Neural cell (in vitro differentiated cells): ENCODE measurements around the gene ACSS1. TPM values are rescaled to one million over a fixed set of nuclear protein-coding genes. Genes with fewer than 3 reads are reported as not detected.

ENCODE experiments used
- H2AFZ ChIP-seq: fragments of 200-600, 300-800 bp; sonication (generic), shearing (Covaris generic); 2 replicates; pipeline ENCODE4 v1.6.0; 2014; ENCODE audit warnings: low read depth, mild to moderate bottlenecking, antibody characterized with exemption, low read length, moderate library complexity
- H3F3A ChIP-seq: fragments of 200-600 bp; shearing (Covaris generic); 2 replicates; pipeline ENCODE4 v1.6.1; 2016; ENCODE audit warnings: mild to moderate bottlenecking, moderate library complexity, mixed read lengths, antibody characterized with exemption, low read length; ENCODE audit not compliant: insufficient read depth, poor library complexity, severe bottlenecking
- H3K27ac ChIP-seq: fragments of 200-600, 300-800 bp; sonication (generic), shearing (Covaris generic); 2 replicates; pipeline ENCODE4 v1.5.1; 2014; ENCODE audit warnings: mild to moderate bottlenecking, low read length, moderate library complexity
- H3K27me3 ChIP-seq: fragments of 300-800, 200-600 bp; sonication (generic), shearing (Covaris generic); 2 replicates; pipeline ENCODE4 v1.6.0; 2014; ENCODE audit warnings: mild to moderate bottlenecking, low read depth, low read length, moderate library complexity; ENCODE audit not compliant: insufficient read depth
- H3K36me3 ChIP-seq: fragments of 300-800, 200-600 bp; sonication (generic), shearing (Covaris generic); 2 replicates; pipeline ENCODE4 v1.5.1; 2014; ENCODE audit warnings: mild to moderate bottlenecking, antibody characterized with exemption, low read length, moderate library complexity; ENCODE audit not compliant: insufficient read depth
- H3K4me2 ChIP-seq: fragments of 300-800, 200-600 bp; sonication (generic), shearing (Covaris generic); 2 replicates; pipeline ENCODE4 v1.6.0; 2014; ENCODE audit warnings: mild to moderate bottlenecking, low read length
- H3K4me3 ChIP-seq: fragments of 300-800, 200-600 bp; sonication (generic), shearing (Covaris generic); 2 replicates; pipeline ENCODE4 v1.5.1; 2014; ENCODE audit warnings: mild to moderate bottlenecking, low read length, moderate library complexity
- H3K79me2 ChIP-seq: fragments of 200-600 bp; shearing (Covaris generic); replicated peaks from 2 replicates; pipeline ENCODE4 v1.6.0; 2014; ENCODE audit warnings: mild to moderate bottlenecking, low read length, moderate library complexity; ENCODE audit not compliant: insufficient read depth
- H3K9ac ChIP-seq: fragments of 300-800, 200-600 bp; sonication (generic), shearing (Covaris generic); 2 replicates; pipeline ENCODE4 v1.6.1; 2016; ENCODE audit warnings: mild to moderate bottlenecking, low read length, mixed read lengths
- H3K9me2 ChIP-seq: fragments of 200-600 bp; shearing (Covaris generic); 2 replicates; pipeline ENCODE4 v1.6.1; 2016; ENCODE audit warnings: mild to moderate bottlenecking, low read length, mixed read lengths; ENCODE audit not compliant: insufficient read depth
- H3K9me3 ChIP-seq: fragments of 200-600, 300-800 bp; sonication (generic), shearing (Covaris generic); 2 replicates; pipeline ENCODE4 v1.6.1; 2016; ENCODE audit warnings: mild to moderate bottlenecking, mixed run types, low read length, moderate library complexity, mixed read lengths
- H4K20me1 ChIP-seq: fragments of 200-600 bp; shearing (Covaris generic); 2 replicates; pipeline ENCODE4 v1.6.1; 2016; ENCODE audit warnings: mild to moderate bottlenecking, mixed run types; ENCODE audit not compliant: insufficient read depth
- CTCF ChIP-seq: fragments of 450-650 bp; IDR thresholded peaks from 2 replicates; pipeline ENCODE4 v1.5.1; 2014; ENCODE audit warnings: antibody characterized with exemption, mild to moderate bottlenecking, moderate library complexity; ENCODE audit not compliant: poor library complexity, severe bottlenecking
- EP300 ChIP-seq: fragments of 450-650 bp; conservative IDR thresholded peaks from 2 replicates; pipeline ENCODE4 v1.6.1; 2014; ENCODE audit warnings: antibody characterized with exemption, mild to moderate bottlenecking, moderate library complexity; ENCODE audit not compliant: poor library complexity, severe bottlenecking
- EZH2 ChIP-seq: fragments of 200-600, 300-800 bp; shearing (Covaris generic), sonication (generic); IDR thresholded peaks from 2 replicates; pipeline ENCODE4 v1.6.1; 2014; ENCODE audit warnings: antibody characterized with exemption, low read length, borderline replicate concordance, mild to moderate bottlenecking; ENCODE audit not compliant: insufficient read depth, poor library complexity, severe bottlenecking
- MXI1 ChIP-seq: fragments of 450-650 bp; conservative IDR thresholded peaks from 2 replicates; pipeline ENCODE4 v1.6.1; 2014; ENCODE audit warnings: antibody characterized with exemption, mild to moderate bottlenecking; ENCODE audit not compliant: poor library complexity, severe bottlenecking
- POLR2AphosphoS5 ChIP-seq: IDR thresholded peaks from 2 replicates; pipeline ENCODE4 v1.6.1; 2012
- RAD21 ChIP-seq: fragments of 450-650 bp; conservative IDR thresholded peaks from 2 replicates; pipeline ENCODE4 v1.6.1; 2014; ENCODE audit warnings: antibody characterized with exemption, mild to moderate bottlenecking, moderate library complexity
- REST ChIP-seq: IDR thresholded peaks from 2 replicates; pipeline ENCODE4 v1.6.1; 2012; ENCODE audit warnings: borderline replicate concordance
- SMC3 ChIP-seq: fragments of 450-650 bp; conservative IDR thresholded peaks from 2 replicates; pipeline ENCODE4 v1.6.1; 2014; ENCODE audit warnings: antibody characterized with exemption, mild to moderate bottlenecking, moderate library complexity; ENCODE audit not compliant: poor library complexity
- TAF1 ChIP-seq: IDR thresholded peaks from 2 replicates; pipeline ENCODE4 v1.6.1; 2012; ENCODE audit warnings: low read depth
- polyA plus RNA-seq: library from polyadenylated mRNA; depleted of rRNA; stranded (reverse); fragments of >200 nt; gene quantifications from 2 replicates; pipeline ENCODE4 v1.2.3, GENCODE V29; 2014

The ACSS1 gene
- polyA plus RNA-seq, 1 donor from 2014 or later = not detected

DNA sequence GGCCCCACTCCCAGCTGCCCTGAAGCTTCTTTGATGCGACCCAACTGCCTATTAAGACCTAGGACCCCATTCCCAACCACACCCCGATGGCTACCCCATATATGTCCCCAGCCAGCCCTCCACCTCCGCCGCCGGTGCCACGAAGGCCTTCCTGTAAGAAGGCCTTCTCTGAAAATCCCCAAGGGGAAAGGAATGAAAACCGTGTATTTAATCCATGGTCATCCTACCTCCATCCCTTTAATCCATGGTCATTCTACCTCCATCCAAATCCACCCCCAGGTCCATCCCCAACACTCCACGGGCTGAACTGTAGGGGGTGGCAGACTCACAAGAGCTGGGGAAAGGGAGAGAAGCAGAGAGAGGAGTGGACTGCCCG is 24.5 kb upstream of the ACSS1 start:
- Histone ChIP-seq H2AFZ (no peak overlapping the region), H3K9me3 (peaks cover 17% of the 10 kb centered on the region), H3K27ac (no peak overlapping the region), H3K9me2 (no peaks in the 10 kb centered on the region), H3F3A (no peaks in the 10 kb centered on the region), H3K27me3 (peaks cover 91% of the 10 kb centered on the region), H4K20me1 (no peaks in the 10 kb centered on the region), H3K9ac (no peak overlapping the region), H3K36me3 (no peaks in the 10 kb centered on the region), H3K4me3 (no peak overlapping the region), H3K79me2 (no peaks in the 10 kb centered on the region), H3K4me2 (no peak overlapping the region)
- TF ChIP-seq EP300 (no peak), RAD21 (no peak)

DNA sequence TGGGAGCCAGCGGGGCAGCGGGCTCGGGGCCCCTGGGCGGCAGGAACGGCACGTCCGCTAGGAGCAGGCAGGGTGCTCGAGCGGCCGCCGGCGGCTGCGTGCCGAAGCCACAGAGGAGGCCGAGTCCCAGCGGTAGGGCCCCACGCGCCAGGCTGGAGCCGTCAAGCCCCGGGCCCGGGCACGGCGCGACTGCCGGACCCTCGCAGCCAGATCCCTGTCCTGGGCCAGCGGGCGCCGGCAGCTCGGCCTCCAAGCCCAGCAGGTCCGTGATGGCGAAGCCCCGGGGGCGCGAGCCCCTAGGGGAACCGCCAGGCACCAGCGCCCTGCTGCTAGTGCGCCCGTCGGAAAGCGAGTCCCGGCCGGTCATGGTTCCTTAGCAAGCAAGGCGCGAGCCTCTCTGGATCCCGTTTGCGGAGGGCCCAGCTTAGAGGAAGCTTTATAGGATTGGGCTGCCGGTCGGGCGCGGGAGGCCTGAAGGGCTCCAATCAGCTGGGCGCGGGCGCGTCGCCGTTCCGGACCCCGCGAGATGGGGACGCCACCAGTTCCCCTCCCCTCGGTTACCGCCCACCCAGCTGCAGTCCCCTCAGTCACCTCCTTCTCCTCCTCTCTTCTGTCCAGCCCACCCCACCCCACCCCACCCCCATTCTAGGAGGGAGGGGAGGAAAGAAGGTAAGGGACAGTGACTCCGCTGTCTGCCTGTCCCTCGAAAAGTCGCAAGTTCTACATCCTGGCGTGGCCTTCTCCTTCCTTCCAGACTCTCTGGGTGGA is 24.0 kb upstream of the ACSS1 start, which contains the start of gene VSX1:
TSS of gene VSX1 (minus strand) at position 412 of the 768 bp plus-strand sequence. CDS start at position 367, 45 bp downstream.
- Histone ChIP-seq H3K79me2 (no peaks in the 10 kb centered on the region), H3K27ac (no peak within 1 kb of the TSS), H3K9ac (no peak within 1 kb of the TSS), H3K9me3 (peaks cover 17% of the 10 kb centered on the region), H3K36me3 (no peaks in the 10 kb centered on the region), H3K9me2 (no peaks in the 10 kb centered on the region), H4K20me1 (no peaks in the 10 kb centered on the region), H3K4me3 (peak within 1 kb of the TSS; percentile 61), H3K4me2 (no peak within 1 kb of the TSS), H3K27me3 (peaks cover 96% of the 10 kb centered on the region), H2AFZ (no peak within 1 kb of the TSS), H3F3A (no peaks in the 10 kb centered on the region)
- TF ChIP-seq MXI1 = no peak
- TF ChIP-seq RAD21 = no peak
- TF ChIP-seq REST = no peak
- no peak for TF ChIP-seq CTCF
- no peak for TF ChIP-seq EP300
- no peak for TF ChIP-seq SMC3
- no peak for TF ChIP-seq POLR2AphosphoS5
- no peak for TF ChIP-seq TAF1
- no peak for TF ChIP-seq EZH2
